ENCODE measurements around the gene STAC.
A peak's percentile ranks its signal among the peaks of the same experiment; 100 is the strongest.

Gene STAC

DNA sequence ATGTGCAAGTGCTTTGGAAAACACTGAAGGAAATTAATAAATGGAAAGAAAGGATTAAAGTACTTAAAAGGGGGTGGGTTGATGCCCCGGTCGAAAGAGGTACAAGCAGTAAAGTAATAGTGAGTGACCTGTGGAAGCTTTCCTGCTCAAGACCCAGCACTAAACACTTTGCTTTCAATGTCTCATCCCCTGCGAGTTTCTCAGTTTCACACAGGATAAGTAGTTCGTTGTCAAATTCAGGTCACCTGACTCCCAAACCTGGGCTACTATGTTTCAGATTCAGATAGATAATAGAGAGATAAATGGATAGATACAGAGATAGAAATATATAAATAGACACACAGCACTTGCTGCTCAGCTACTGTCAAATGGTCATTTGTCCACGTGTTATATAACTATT lies 19.6 kb downstream of the STAC start:
- H3K27ac Mint-ChIP-seq = no peak overlapping the region
- no peaks in the 10 kb centered on the region for H3K36me3 Mint-ChIP-seq (ENCODE audit: low read depth)
- peaks cover 2% of the 10 kb centered on the region for H3K9me3 Mint-ChIP-seq
- no peaks in the 10 kb centered on the region for H3K27me3 Mint-ChIP-seq (ENCODE audit: low read depth)
- no peak overlapping the region for H3K4me3 Mint-ChIP-seq
- TF ChIP-seq, protein P1, sequence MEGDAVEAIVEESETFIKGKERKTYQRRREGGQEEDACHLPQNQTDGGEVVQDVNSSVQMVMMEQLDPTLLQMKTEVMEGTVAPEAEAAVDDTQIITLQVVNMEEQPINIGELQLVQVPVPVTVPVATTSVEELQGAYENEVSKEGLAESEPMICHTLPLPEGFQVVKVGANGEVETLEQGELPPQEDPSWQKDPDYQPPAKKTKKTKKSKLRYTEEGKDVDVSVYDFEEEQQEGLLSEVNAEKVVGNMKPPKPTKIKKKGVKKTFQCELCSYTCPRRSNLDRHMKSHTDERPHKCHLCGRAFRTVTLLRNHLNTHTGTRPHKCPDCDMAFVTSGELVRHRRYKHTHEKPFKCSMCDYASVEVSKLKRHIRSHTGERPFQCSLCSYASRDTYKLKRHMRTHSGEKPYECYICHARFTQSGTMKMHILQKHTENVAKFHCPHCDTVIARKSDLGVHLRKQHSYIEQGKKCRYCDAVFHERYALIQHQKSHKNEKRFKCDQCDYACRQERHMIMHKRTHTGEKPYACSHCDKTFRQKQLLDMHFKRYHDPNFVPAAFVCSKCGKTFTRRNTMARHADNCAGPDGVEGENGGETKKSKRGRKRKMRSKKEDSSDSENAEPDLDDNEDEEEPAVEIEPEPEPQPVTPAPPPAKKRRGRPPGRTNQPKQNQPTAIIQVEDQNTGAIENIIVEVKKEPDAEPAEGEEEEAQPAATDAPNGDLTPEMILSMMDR (IDR thresholded peaks at IDR 0.05; ENCODE audit: unreplicated experiment in 3 of 3) = no peak
- peaks cover 5% of the 10 kb centered on the region for H3K4me1 Mint-ChIP-seq

DNA sequence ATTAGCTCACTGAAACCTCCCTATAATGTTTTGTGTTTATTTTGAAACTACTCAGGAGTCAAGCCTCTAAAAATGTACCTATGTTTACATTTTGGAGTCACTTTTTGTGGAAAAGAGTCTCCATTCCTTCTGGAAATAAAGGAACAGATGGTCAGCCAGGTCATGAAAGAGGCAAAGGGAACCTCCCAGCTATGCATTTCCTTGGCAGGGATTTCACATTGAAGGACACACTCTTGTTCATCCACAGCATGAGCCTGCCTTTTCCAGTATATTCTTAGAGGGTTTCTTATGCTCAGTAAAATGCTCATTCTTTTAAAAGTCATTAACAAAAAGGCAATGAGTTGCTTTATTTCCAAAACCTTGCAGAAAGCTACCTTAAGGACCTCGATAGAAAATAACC lies 20.8 kb downstream of the STAC start:
- H3K4me3 Mint-ChIP-seq = no peak overlapping the region
- peaks cover 5% of the 10 kb centered on the region for H3K4me1 Mint-ChIP-seq
- TF ChIP-seq, protein P1 (IDR thresholded peaks at IDR 0.05; ENCODE audit: unreplicated experiment in 3 of 3) = no peak
- no peaks in the 10 kb centered on the region for H3K36me3 Mint-ChIP-seq (ENCODE audit: low read depth)
- peaks cover 2% of the 10 kb centered on the region for H3K9me3 Mint-ChIP-seq
- H3K27ac Mint-ChIP-seq = no peak overlapping the region
- H3K27me3 Mint-ChIP-seq (ENCODE audit: low read depth) = no peaks in the 10 kb centered on the region

DNA sequence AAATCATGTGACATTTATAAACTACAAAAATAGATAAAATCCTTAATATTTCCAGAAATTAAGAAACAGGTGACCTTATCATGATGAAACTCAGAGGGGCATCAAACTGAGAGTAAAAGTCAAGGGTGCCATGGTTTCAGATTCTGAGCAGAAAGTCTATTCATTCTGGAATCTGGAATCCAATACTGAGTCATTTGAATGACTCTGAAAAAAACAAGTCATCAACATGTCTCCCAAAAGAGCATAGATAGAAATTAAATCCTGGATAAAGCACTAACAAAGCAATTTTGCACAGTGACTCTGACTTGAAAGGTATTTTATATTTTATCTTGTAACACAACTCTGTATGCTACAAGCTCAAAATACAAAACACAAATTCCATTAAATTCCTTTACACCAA lies 23.4 kb downstream of the STAC start:
- no peaks in the 10 kb centered on the region for H3K36me3 Mint-ChIP-seq (ENCODE audit: low read depth)
- TF ChIP-seq, protein P1 (IDR thresholded peaks at IDR 0.05; ENCODE audit: unreplicated experiment in 3 of 3) = no peak
- no peaks in the 10 kb centered on the region for H3K9me3 Mint-ChIP-seq
- H3K4me1 Mint-ChIP-seq = no peaks in the 10 kb centered on the region
- no peak overlapping the region for H3K27ac Mint-ChIP-seq
- no peaks in the 10 kb centered on the region for H3K27me3 Mint-ChIP-seq (ENCODE audit: low read depth)
- no peak overlapping the region for H3K4me3 Mint-ChIP-seq

DNA sequence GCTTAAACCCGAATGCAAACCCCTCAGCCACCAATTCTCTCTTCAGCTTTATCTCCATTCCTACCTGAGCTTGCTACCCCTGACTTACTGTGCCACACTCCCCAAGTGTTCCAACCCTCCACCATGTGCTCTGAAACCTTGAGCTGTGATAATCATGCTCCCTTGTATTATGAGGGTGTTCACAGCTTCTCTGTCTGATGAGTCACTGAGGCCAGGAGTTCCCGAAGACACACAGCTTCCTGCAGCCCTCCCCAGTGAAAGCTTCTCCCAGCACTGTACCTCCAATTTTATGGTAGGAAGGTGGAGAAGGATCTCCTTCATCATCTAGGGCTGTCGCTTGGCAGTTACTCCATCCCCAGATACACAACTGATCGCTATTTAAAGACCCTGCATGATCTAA lies 24.9 kb downstream of the STAC start:
- no peaks in the 10 kb centered on the region for H3K27me3 Mint-ChIP-seq (ENCODE audit: low read depth)
- H3K27ac Mint-ChIP-seq = no peak overlapping the region
- TF ChIP-seq, protein P1 (IDR thresholded peaks at IDR 0.05; ENCODE audit: unreplicated experiment in 3 of 3) = no peak
- H3K4me3 Mint-ChIP-seq = no peak overlapping the region
- no peaks in the 10 kb centered on the region for H3K9me3 Mint-ChIP-seq
- no peaks in the 10 kb centered on the region for H3K4me1 Mint-ChIP-seq
- H3K36me3 Mint-ChIP-seq (ENCODE audit: low read depth) = no peaks in the 10 kb centered on the region

DNA sequence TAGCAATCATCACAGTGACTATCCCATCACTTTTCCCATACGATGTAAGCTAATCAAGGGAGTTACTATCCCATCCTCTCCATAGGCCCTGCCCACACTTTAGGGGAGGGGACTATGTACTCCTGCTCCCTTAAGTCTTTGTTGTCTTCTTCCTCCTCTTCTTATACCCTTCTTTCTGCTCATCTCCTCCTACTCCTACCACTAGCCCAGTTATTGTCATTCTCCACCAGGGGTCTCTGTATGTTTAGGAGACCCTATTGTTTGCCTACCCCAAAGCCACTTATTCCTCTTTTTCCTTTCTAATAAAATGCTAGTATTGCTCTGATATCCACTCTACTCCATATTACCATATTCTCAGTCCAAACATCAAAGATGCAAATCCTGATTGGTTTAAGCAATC lies 27.8 kb downstream of the STAC start:
- no peak overlapping the region for H3K27ac Mint-ChIP-seq
- no peaks in the 10 kb centered on the region for H3K36me3 Mint-ChIP-seq (ENCODE audit: low read depth)
- no peaks in the 10 kb centered on the region for H3K4me1 Mint-ChIP-seq
- no peaks in the 10 kb centered on the region for H3K27me3 Mint-ChIP-seq (ENCODE audit: low read depth)
- TF ChIP-seq, protein P1 (IDR thresholded peaks at IDR 0.05; ENCODE audit: unreplicated experiment in 3 of 3) = peak; percentile 16 to 47 (median 33)
- H3K9me3 Mint-ChIP-seq = peaks cover 8% of the 10 kb centered on the region
- no peak overlapping the region for H3K4me3 Mint-ChIP-seq

DNA sequence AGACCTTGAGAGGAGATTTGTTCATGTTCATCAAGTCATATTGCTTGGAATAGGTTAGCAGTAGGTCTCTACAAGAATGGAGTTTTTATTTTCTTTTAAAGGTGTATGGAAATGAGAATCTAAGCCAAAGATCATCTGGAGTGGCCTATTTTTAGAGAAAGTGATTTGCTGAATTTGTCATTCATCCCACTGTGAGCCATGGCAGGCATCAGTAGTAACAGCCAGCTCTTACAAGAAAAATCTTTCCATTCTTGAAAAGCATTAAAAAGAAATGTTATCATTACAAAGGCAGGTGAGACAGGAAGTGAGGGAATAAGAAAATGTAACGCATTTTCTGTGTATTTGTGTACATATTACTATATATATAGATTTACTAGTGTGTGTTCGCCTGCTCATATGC lies 29.6 kb downstream of the STAC start:
- Mint-ChIP-seq H3K27ac (no peak overlapping the region), H3K4me3 (no peak overlapping the region), H3K36me3 (ENCODE audit: low read depth) (no peaks in the 10 kb centered on the region), H3K27me3 (ENCODE audit: low read depth) (no peaks in the 10 kb centered on the region), H3K9me3 (peaks cover 8% of the 10 kb centered on the region), H3K4me1 (no peaks in the 10 kb centered on the region)
- TF ChIP-seq, protein P1 (IDR thresholded peaks at IDR 0.05; ENCODE audit: unreplicated experiment in 3 of 3) = no peak
